ENCODE data around the gene GABRA1.

Gene GABRA1

DNA sequence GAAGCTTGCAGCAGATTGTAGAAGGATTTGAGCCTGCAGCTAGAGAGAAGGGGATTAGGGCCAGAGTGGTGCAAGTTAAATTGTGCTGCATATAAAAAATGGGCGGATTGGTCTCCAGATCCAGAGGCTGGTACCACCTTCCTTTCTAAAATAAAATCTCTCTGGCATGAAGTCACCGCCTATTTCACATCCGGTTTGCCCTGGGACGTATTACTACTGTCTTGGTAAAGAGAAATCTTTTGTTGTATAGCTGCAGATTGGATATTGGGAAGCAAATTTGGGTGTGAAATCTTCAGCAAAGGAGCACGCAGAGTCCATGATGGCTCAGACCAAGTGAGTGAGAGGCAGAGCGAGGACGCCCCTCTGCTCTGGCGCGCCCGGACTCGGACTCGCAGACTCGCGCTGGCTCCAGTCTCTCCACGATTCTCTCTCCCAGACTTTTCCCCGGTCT lies at the start of gene GABRA1:
TSS of gene GABRA1 (plus strand) at position 180 of the 451 bp plus-strand sequence. CDS start 2,691 bp downstream, outside the sequence.
- DNase-seq (ENCODE audit: low read depth in 2 of 2, low spot score in 1 of 2) = no peak

DNA sequence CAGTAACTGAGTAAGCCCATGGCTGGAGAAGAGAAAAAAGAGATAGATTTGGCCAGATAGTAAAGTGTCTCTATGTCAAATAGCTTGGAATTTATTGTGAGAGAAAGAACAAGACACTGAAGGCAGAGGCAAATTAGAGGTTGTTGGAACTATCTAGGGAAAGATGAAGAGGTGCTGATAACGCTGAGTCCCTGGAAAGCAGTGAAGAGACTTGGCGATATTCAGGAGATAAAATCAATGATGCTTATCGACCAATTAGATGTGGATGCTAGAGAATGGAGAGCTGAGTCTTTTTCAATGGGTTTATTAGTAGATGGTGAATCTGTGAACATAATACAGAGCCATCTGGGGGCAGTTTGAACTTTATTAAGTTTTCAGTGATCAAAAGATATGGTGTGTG lies 48.6 kb upstream of the GABRA1 start:
- DNase-seq (ENCODE audit: low read depth in 2 of 2, low spot score in 1 of 2) = no peak

DNA sequence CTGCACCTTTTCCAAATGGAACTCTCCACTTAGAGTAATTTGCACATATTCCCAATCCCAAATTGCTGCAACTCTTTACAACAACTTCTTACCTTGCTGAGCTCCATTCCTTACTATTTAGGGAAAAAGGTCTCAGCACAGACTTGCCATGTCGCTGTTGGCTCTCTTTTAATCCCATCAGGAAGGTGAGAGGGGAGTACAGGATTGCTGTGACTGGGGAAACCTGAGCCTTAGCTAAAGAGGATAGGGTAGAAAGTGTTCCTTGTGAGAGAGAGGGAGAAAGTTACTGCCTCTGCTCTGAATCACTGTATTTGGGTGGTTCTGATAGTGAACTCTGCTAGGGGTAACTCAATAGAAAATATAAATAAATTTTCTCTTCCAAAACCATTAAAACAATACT lies 43.7 kb upstream of the GABRA1 start:
- no peak for DNase-seq (ENCODE audit: low read depth in 2 of 2, low spot score in 1 of 2)

DNA sequence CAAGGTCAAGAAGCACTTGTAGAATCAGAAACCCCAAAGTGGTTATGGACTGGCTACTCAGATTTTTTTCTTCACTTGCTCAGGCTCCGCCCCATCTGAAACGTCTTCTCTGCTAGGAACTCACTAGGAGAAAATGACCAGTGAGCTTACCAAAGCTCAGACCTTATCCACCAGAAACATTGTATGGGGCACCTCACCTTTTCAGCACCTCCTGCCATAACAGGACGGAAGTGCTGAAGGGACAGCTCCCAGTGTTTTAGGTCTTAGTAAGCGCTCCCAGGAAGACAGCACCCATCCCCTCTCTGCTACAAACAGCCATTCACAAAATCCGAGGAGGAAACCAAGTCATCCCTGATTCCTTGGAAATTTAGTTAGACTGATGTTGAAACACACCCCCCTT lies 1.2 kb upstream of the GABRA1 start:
- no peak for DNase-seq (ENCODE audit: low read depth in 2 of 2, low spot score in 1 of 2)

DNA sequence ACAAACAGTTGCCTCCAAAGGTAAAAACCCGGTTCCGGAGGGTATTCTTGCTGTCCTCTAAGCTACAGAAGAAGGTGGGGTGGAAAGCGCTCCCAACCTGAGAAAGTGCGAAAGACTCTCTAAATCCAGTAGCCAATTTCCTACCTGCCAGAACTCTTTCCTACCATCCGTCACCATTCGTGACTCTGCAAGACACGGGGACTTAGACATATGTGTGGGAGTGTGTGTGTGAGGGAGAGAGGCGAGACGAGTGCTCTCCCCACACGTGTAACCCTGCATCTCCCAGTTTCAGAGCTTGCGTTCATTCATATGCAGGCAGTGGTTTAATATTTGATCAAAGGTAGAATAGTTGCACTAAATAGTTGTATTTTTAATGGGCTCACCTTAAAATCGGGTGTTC lies 473 bp upstream of the GABRA1 start:
- DNase-seq (ENCODE audit: low read depth in 2 of 2, low spot score in 1 of 2) = no peak

DNA sequence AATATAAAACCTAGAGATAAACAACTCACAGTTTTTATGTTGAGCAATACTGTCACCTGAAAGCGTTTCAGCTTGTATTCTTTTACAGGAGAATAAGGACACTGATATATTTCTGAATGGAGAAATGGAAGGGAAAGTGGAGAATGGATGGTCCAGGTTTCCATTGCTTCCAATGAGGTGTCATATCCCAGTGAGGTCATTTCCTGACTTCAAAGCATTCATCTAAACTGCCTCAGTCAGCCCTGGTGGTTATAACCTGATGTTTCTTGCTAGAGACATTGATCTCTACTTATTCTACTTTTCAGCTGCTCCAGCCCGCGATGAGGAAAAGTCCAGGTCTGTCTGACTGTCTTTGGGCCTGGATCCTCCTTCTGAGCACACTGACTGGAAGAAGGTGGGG lies 2.6 kb downstream of the GABRA1 start:
- DNase-seq (ENCODE audit: low read depth in 2 of 2, low spot score in 1 of 2) = no peak

DNA sequence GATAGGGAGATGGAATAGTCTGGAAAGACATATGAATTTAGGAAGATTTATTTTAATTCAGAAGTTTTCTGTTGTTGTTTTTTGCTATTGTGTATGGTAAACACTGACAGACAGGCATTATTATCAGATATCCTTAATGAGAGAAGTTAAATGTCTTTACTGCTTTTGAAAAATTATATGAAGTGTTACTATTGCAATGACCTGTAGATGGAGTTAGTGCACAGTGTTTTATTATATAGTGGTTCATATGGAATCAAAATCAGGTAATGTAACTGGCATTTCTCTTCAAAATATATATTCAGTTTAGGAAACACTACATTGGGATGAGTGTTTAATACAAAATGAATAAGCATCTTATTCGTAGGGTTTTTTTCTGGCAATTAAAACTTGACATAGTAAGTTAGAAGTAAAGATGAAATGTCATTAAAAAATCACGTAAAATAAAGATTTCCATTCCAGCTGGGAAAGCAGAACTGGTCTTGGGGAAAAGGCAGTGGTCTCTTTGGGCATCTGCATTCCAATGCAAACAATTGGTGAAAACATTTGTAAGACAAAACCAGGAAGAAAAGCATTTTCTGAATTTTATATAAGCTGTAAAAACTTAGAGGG lies 3.9 kb downstream of the GABRA1 start:
- no peak for DNase-seq (ENCODE audit: low read depth in 2 of 2, low spot score in 1 of 2)

DNA sequence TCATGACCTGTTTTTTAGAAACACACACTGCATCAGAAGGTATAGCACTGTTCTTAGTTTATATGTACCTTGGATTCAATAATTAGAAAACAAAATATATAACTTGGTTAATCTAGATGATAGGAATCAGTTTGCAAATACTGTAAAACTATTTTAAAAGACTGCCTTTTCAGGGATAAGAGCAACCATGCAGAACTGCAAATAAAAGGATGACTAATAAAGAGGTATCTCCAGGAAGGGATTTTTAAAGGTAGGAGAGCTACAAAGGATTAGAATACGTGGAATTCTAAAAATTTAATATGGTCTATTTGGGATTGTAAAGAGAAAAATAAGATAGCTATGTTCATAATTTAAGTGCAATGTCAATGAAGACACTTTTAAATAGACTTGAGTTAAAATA lies 9.4 kb downstream of the GABRA1 start:
- DNase-seq (ENCODE audit: low read depth in 2 of 2, low spot score in 1 of 2) = no peak

DNA sequence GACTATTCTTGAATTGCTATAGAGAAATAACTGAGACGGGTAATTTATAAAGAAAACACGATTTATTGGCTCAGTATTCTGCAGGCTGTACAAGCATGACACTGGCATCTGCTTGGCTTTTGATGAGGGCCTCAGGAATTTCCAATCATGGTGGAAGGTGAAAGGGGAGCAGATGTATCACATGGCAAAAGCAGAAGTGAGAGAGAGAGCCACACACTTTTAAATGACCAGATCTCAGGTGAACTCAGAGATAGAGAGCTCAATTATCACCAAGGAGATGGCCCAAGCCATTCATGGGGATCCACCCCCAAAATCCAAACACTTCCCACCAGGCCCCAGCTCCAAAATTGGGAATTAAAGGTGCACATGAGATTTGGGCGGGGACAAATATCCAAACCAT lies 15.3 kb downstream of the GABRA1 start:
- DNase-seq (ENCODE audit: low read depth in 2 of 2, low spot score in 1 of 2) = no peak

DNA sequence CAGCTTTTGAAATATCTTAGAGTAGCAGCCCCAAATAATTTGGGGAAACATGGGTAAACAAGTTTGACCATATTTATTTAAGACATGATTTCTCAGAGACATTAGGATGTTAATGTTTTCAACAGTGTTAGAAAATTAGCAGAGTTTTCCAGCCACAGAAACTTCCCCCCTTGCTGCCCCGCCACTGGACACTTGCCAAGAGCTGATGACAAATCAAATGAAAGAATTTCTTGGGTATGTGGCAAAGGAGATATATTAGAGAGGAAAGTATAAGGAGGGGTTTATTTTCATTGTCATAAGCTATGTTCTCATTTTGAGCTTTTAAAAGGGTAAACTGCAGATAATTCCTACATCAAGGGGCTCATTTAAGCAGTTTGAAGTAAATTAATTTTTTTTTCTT lies 15.9 kb downstream of the GABRA1 start:
- DNase-seq (ENCODE audit: low read depth in 2 of 2, low spot score in 1 of 2) = no peak

DNA sequence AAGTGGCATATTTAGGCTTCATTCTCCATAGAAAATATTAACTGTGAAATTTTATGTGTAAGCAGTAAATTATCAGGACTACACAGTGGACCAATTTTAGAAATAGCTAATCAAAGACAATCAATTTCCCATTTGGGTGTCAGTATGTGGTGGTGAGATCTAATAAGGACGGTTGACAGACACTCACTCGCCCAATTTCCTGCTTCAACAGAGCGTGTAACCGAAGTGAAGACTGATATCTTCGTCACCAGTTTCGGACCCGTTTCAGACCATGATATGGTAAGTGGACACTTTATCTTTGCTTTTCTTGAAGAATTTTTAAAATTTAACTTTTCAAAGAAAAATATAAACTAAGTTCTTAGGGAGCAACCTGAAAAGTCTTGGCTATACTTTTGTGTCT lies 17.6 kb downstream of the GABRA1 start:
- no peak for DNase-seq (ENCODE audit: low read depth in 2 of 2, low spot score in 1 of 2)

DNA sequence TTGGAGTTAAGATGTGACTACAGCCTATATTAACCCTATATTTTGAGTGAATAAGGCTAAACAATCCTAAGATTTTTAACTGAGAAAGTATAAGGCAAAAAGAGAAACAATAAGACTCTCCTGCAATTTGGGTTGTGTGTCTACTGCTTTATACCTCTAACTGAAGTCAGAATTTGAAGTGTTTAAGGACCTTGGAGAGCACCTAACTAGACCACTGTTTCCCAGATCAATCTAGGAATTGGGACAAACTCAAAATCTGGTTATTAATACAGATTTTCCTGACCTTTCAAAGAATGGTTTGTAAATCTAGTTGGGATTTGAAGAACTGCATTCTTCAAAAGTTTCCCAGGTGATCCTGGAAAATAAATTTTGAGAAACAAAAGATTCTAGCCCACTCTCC lies 42.1 kb downstream of the GABRA1 start:
- DNase-seq (ENCODE audit: low read depth in 2 of 2, low spot score in 1 of 2) = no peak

DNA sequence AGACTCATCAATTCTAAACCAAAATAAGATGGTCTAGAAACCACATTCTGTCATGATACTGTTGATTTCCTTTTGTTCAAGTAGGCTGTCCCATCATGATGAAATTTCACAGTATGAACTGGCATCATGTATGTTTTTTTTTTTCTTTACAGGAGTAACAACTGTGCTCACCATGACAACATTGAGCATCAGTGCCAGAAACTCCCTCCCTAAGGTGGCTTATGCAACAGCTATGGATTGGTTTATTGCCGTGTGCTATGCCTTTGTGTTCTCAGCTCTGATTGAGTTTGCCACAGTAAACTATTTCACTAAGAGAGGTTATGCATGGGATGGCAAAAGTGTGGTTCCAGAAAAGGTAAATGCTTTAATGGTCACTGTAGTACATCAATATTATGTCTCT lies 47.6 kb downstream of the GABRA1 start:
- DNase-seq (ENCODE audit: low read depth in 2 of 2, low spot score in 1 of 2) = no peak

DNA sequence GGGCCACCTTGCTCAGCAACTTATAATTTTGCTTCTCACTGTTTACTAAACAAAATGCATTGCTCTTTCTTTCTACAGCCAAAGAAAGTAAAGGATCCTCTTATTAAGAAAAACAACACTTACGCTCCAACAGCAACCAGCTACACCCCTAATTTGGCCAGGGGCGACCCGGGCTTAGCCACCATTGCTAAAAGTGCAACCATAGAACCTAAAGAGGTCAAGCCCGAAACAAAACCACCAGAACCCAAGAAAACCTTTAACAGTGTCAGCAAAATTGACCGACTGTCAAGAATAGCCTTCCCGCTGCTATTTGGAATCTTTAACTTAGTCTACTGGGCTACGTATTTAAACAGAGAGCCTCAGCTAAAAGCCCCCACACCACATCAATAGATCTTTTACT lies 49.1 kb downstream of the GABRA1 start:
- DNase-seq (ENCODE audit: low read depth in 2 of 2, low spot score in 1 of 2) = no peak

DNA sequence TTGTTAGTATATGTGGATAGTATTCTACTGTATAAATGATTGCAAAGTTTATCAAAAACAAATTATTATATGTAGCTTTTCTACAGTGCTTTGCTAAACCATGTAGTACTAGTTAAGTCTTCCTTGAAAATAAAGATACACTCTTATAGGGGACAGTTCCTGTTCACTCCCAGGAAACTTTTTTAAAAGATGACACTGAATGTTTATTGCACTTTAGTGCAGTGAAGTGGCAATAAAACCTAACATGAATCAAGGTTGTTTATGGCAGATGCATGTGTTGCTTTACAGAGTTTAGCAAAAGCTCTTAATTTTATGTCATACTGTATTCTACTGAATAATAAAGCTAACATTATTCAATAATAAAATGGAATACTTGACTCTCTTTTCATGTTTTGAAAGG lies 51.7 kb downstream of the GABRA1 start:
- no peak for DNase-seq (ENCODE audit: low read depth in 2 of 2, low spot score in 1 of 2)

DNA sequence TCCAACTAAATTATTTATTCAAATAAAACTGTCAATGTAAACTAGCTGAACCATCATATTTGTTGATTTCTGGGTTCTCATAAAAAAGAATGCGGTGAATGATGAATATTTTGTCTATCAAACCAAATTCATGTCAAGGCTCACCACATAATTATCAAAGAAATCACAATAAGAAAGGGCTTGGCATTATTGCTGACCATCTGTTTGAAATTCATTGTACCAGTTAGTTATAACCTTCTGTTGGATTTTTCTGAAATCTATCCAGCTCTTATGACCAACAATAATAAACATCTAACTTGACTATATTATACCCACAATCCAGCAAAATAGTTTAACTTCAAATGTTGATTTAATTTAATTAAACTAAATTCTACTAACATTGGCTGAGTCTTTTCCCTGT lies 53.1 kb downstream of the GABRA1 start:
- DNase-seq (ENCODE audit: low read depth in 2 of 2, low spot score in 1 of 2) = no peak

DNA sequence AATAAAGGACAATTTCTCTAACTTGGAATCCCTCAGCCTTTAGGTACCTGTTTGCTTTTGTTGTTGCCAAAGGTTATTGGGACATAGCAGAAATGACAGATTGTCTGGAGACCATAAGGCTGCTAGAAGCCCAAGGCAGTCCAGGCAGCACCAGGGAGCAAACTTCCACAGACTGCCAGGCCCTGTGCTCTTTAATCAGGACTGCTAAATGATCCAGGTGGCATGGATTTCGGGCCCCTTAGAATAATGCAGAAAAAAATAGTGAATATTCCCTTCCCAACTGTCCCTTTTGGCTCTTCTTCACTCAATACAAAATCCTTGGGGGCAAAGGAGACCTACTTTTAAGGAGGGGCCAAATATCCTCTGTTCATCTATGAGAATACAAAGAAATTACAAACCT lies 73.9 kb downstream of the GABRA1 start:
- no peak for DNase-seq (ENCODE audit: low read depth in 2 of 2, low spot score in 1 of 2)

DNA sequence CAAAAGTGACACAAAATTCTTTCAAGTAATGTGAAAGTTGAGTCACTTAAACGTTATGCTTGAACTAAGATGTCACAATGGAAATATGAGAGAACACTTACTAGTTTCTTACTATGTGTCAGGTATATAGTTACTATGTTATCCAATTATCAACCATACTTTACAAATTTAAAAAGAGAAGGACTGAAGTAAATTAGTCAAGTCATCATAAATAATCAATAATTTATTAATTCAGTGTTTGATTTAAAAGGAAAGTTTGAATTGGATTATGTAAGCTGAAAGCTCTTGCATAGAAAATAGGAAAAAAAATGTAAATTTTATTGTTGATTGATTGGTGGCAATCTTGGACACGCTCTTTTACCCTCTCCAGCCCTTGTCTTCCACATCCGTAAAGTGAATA lies 76.3 kb downstream of the GABRA1 start:
- no peak for DNase-seq (ENCODE audit: low read depth in 2 of 2, low spot score in 1 of 2)

DNA sequence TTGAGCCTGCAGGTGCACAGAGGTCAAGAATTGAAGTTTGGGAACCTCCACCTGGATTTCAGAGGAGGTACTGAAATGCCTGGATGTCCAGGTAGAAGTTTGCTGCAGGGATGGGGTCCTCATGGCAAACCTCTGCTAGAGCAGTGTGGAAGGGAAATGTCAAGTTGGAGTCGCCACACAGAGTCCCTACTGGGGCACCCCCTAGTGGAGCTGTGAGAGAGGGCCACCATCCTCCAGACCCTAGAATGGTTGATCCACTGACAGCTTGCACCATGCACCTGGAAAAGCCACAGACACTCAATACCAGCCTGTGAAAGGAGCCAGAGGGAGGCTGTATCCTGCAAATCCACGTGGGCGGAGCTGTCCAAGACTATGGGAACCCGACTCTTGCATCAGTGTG lies 78.0 kb downstream of the GABRA1 start:
- DNase-seq (ENCODE audit: low read depth in 2 of 2, low spot score in 1 of 2) = no peak

DNA sequence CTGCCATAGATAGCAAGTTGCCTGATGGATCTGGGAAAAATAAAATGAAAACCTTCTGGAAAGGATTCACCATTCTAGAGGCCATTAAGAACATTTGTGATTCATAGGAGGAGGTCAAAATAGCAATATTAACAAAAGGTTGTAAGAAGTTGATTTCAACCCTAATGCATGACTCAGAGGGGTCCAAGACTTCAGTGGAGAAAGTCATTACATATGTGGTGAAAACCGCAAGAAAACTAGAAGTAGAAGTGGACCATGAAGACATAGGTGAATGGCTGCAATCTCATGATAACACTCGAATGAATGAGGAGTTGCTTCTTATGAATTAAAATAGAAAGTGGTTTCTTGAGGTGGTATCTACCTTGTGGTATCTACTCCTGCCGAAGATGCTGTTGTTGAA lies 86.6 kb downstream of the GABRA1 start:
- DNase-seq (ENCODE audit: low read depth in 2 of 2, low spot score in 1 of 2) = no peak

DNA sequence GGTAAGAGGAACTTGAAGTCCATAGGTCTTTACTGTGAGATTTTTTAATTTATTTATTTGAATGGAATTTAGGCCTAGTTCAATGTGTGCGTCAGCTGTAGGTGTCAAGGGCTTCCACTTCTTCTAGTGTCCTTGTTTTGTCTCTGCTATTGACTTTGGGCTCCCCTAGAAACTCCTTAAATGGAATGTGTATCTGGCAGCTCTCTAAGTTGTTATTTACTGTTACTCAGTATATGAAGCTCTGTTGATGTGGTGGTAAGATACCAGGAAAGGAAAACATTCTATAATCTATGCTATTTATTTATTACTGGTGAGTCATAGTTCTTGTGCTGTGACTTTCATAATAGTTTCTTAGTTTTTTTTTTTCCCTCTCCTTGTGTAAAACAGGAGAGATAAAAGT lies 97.1 kb downstream of the GABRA1 start:
- no peak for DNase-seq (ENCODE audit: low read depth in 2 of 2, low spot score in 1 of 2)

DNA sequence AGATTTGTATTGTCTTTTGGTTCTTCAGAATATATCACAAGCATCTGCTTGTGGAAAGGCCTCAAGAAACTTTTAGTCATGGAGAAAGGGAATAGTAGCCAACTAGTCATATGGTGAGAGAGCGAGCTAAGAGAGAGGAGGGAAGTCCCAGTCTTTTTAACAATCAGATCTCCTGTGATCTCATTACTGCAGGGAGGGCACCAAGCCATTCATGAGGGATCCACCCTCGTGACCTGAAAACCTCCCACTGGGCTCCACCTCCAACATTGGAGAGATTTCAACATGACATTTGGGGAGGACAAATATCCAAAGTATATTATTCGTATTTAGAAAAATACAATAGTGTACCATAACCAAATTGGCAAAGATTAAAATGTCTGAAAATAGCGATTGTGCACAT lies 99.0 kb downstream of the GABRA1 start:
- DNase-seq (ENCODE audit: low read depth in 2 of 2, low spot score in 1 of 2) = no peak

Measured in stimulated activated CD8-positive, alpha-beta memory T cell treated with anti-CD3 and anti-CD28 coated beads, Interleukin-4, amount 100 ng/mL, for 4 hours (primary cell).